ENCODE measurements around the gene AQP9. TPM values are rescaled to one million over a fixed set of nuclear protein-coding genes. Genes with fewer than 3 reads are reported as not detected.

Gene AQP9
- total RNA-seq, 1 donor from 2014 or later, result 0.77 TPM

DNA sequence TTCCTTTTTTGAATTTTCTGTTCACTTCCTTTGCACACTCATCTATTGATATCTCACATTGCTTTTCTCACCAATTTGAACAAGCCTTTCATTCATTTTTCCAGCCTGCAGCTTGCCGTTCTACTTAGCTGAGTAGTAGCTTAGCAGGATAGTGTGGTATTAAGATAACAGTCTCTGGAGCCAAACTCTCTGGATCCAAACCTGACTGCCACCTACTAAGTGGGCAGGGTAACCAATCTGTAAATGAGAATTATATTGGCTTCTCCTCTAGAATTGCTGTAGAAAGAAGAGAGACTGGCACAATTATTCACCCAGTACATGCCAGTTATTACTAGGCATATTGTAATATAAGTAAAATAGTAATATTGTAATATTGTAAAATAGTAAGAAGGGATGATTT, 40.5 kb downstream of the AQP9 start:
- TF ChIP-seq, protein P1, sequence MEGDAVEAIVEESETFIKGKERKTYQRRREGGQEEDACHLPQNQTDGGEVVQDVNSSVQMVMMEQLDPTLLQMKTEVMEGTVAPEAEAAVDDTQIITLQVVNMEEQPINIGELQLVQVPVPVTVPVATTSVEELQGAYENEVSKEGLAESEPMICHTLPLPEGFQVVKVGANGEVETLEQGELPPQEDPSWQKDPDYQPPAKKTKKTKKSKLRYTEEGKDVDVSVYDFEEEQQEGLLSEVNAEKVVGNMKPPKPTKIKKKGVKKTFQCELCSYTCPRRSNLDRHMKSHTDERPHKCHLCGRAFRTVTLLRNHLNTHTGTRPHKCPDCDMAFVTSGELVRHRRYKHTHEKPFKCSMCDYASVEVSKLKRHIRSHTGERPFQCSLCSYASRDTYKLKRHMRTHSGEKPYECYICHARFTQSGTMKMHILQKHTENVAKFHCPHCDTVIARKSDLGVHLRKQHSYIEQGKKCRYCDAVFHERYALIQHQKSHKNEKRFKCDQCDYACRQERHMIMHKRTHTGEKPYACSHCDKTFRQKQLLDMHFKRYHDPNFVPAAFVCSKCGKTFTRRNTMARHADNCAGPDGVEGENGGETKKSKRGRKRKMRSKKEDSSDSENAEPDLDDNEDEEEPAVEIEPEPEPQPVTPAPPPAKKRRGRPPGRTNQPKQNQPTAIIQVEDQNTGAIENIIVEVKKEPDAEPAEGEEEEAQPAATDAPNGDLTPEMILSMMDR (IDR thresholded peaks at IDR 0.05; ENCODE audit: borderline replicate concordance), result no peak
- no peak for DNase-seq
- no peaks in the 10 kb centered on the region for H3K9me3 ChIP-seq (replicated peaks)
- no peak overlapping the region for H3K27ac ChIP-seq (replicated peaks)
- H3K36me3 ChIP-seq, result no peaks in the 10 kb centered on the region
- peaks cover 25% of the 10 kb centered on the region for H3K27me3 ChIP-seq (ENCODE audit: low read depth)
- intact Hi-C loops (cut with micrococcal nuclease), result no loop called here
- H3K4me1 ChIP-seq, result no peaks in the 10 kb centered on the region
- no peak overlapping the region for H3K4me3 ChIP-seq

DNA sequence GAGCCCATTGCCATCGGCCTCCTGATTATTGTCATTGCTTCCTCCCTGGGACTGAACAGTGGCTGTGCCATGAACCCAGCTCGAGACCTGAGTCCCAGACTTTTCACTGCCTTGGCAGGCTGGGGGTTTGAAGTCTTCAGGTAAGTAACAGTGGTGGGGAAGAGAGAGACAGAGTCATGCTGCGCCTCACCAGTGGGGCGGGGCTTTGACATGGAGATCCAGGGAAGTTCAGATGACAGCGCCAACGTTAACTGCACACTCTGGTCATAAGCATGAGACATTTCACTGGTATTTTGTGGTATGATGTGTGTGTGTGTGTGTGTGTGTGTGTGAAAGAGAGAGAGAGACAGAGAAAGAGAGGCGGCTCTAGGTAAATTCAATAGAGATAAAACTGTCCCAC, 41.0 kb downstream of the AQP9 start:
- Histone ChIP-seq H3K36me3 (no peaks in the 10 kb centered on the region), H3K9me3 (replicated peaks) (no peaks in the 10 kb centered on the region), H3K4me3 (no peak overlapping the region), H3K27ac (replicated peaks) (no peak overlapping the region), H3K27me3 (ENCODE audit: low read depth) (peaks cover 20% of the 10 kb centered on the region), H3K4me1 (no peaks in the 10 kb centered on the region)
- TF ChIP-seq, protein P1 (IDR thresholded peaks at IDR 0.05; ENCODE audit: borderline replicate concordance), result no peak
- DNase-seq, result no peak
- intact Hi-C loops (cut with micrococcal nuclease), result no loop called here

DNA sequence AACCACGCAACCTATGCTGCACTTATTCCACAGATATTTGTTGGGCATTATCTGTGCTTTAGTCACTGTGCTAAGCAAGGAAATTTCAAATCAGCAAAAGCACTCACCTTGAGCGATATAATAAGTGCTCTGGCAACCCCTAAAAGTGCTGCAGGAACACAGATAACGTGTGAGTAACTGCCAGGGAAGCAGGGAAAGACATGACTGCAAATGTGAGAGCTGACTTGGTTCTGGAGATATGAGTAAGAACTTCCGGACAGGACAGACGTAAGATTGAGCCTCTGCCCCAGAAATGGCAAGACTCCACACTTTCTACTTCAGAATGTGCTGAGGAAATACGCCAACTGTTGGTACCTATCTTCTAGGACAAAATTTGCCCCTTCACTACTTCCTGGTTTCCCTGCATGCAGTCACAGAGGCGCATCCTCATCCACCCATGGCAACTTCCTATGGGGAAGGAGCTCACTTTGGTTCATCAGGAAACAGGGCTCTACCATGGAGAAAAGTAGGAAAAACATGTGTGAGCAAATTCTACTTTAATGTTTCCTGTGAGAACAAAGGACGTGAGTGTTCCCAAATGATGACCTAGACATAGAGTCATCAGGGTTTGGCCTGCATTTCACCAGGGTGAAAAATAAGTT, 41.7 kb downstream of the AQP9 start:
- DNase-seq, result no peak
- intact Hi-C loops (cut with micrococcal nuclease), result no loop called here
- TF ChIP-seq, protein P1 (IDR thresholded peaks at IDR 0.05; ENCODE audit: borderline replicate concordance), result no peak

DNA sequence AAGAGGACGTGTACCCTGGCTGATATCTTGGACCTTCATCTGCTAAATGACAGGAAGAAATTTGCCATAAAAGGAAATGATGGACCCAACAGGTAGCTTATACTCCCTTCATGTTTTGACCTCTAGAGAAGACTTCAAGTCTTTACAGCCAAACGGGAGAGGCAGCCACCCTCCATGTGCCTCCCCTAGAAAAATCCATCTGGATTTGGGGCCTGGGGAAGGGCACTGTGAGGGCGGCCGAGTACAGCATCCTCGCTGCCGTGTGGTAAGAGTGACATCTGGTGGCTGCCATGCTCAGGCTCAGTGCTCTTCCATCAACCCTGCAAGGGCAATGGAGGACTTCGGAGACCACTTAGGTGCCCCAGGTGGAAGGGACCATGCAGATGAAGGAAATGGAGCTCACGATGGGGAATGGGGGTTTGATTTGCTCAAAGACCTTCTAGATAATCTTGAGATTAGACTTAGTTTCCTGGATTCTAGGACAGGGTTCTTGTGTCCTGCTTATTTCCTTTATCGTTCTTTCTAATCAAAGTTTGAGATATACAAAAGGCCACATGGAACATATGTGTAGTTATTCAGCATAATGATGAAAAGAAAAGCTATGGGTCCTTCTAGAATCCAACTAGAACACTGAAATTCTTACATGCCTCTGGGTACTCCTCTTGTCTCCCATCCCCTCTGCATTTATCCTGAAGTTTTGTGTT, 44.4 kb downstream of the AQP9 start:
- H3K4me3 ChIP-seq, result no peak overlapping the region
- H3K4me1 ChIP-seq, result no peaks in the 10 kb centered on the region
- H3K9me3 ChIP-seq (replicated peaks), result no peaks in the 10 kb centered on the region
- TF ChIP-seq, protein P1 (IDR thresholded peaks at IDR 0.05; ENCODE audit: borderline replicate concordance), result peak; percentile 84
- peak; percentile 30 for DNase-seq
- H3K36me3 ChIP-seq, result no peaks in the 10 kb centered on the region
- H3K27ac ChIP-seq (replicated peaks), result no peak overlapping the region
- intact Hi-C loops (cut with micrococcal nuclease), result no loop called here
- H3K27me3 ChIP-seq (ENCODE audit: low read depth), result peaks cover 7% of the 10 kb centered on the region

More for the DNA sequence above, 41.7 kb downstream of the AQP9 start:
- Histone ChIP-seq H3K9me3 (replicated peaks) (no peaks in the 10 kb centered on the region), H3K27me3 (ENCODE audit: low read depth) (peaks cover 14% of the 10 kb centered on the region), H3K27ac (replicated peaks) (no peak overlapping the region), H3K4me3 (no peak overlapping the region), H3K4me1 (no peaks in the 10 kb centered on the region), H3K36me3 (no peaks in the 10 kb centered on the region)

DNA sequence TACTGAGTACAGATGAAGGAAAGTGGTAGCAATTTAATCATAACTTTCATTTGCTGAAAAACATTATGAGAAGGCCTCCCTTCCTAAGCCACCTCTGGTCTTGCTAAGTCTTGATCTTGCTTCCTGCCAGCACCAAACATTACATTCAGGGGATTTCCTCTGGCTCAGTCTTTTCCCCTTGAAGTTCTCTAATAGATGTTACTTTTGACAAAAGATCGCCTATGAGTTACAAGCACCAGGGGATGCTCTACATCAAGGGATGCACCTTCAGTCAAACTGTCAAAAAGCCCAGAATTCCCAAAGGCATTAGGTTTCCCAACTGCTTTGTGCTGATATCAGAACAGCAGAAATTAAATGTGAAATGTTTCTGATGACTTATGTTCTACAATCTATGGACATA, 47.3 kb downstream of the AQP9 start:
- Histone ChIP-seq H3K27me3 (ENCODE audit: low read depth) (peaks cover 20% of the 10 kb centered on the region), H3K9me3 (replicated peaks) (no peaks in the 10 kb centered on the region), H3K4me3 (no peak overlapping the region), H3K27ac (replicated peaks) (no peak overlapping the region), H3K4me1 (no peaks in the 10 kb centered on the region), H3K36me3 (no peaks in the 10 kb centered on the region)
- intact Hi-C loops (cut with micrococcal nuclease), result no loop called here
- TF ChIP-seq, protein P1 (IDR thresholded peaks at IDR 0.05; ENCODE audit: borderline replicate concordance), result no peak
- no peak for DNase-seq
